T-helper 2 cell treated with Interferon-gamma antibody and Interleukin-4, amounts not matched to agents 100 ng/mL and 5 ng/mL, for 36 hours (primary cell): ENCODE data around the gene SASS6. TPM values are rescaled to one million over a fixed set of nuclear protein-coding genes. Genes with fewer than 3 reads are reported as not detected.

Experiments
- intact Hi-C: fragments of 100-400 bp; cut with micrococcal nuclease; formaldehyde crosslinking; loops from one replicate; pipeline ENCODE4 v1.15.1; 2023
- total RNA-seq: library from RNA; stranded (reverse); gene quantifications from 2 replicates; pipeline ENCODE4 v1.2.3, GENCODE V29; 2022

SASS6 gene
- 14.5 and 14.6 TPM in 2 replicates for total RNA-seq

- intact Hi-C loops: loop anchor here (1.0 to 10.0 kb wide), 10 partner anchors 95 to 763 kb away; partner anchors contain the start of genes DBT, RTCA and SLC30A7
Measured at GRCh38 chr1:100132566-100133477, at the start of gene SASS6, which contains the start of gene TRMT13. SASS6 (minus strand) TSS chr1:100132930; CDS start chr1:100132814, 116 bp downstream. TRMT13 (plus strand) TSS chr1:100133163; CDS start chr1:100133169, 6 bp downstream.

GRCh38 chr1:100178091-100178490 lies 45.4 kb upstream of the SASS6 start, which contains the start of gene LRRC39:
LRRC39 (minus strand) TSS chr1:100178256; CDS start chr1:100168516, 9,740 bp downstream.
- intact Hi-C loops: no loop called here

GRCh38 chr1:100177295-100178041 lies 44.7 kb upstream of the SASS6 start:
- intact Hi-C loops: no loop called here

GRCh38 chr1:100168051-100168450 lies 35.3 kb upstream of the SASS6 start:
- intact Hi-C loops: no loop called here

GRCh38 chr1:100164702-100165101 lies 32.0 kb upstream of the SASS6 start:
- intact Hi-C loops: no loop called here

- intact Hi-C loops: no loop called here
Measured at GRCh38 chr1:100164216-100164615, 31.5 kb upstream of the SASS6 start.

GRCh38 chr1:100162881-100163280 lies 30.2 kb upstream of the SASS6 start:
- intact Hi-C loops: no loop called here

- intact Hi-C loops: no loop called here
Measured at GRCh38 chr1:100152271-100152670, 19.5 kb upstream of the SASS6 start.

GRCh38 chr1:100151679-100152078 lies 18.9 kb upstream of the SASS6 start:
- intact Hi-C loops: no loop called here

- intact Hi-C loops: no loop called here
Measured at GRCh38 chr1:100147875-100148274, 15.1 kb upstream of the SASS6 start.

- intact Hi-C loops: no loop called here
Measured at GRCh38 chr1:100146958-100147357, 14.2 kb upstream of the SASS6 start.

- intact Hi-C loops: no loop called here
Measured at GRCh38 chr1:100145116-100145515, 12.4 kb upstream of the SASS6 start.

GRCh38 chr1:100142343-100142742 lies 9.6 kb upstream of the SASS6 start:
- intact Hi-C loops: no loop called here

GRCh38 chr1:100141192-100141591 lies 8.5 kb upstream of the SASS6 start:
- intact Hi-C loops: no loop called here

GRCh38 chr1:100137602-100138001 lies 4.9 kb upstream of the SASS6 start:
- intact Hi-C loops: loop anchor here (10.0 kb wide), 1 partner anchor 293 kb away; no protein-coding TSS in a partner anchor

- intact Hi-C loops: loop anchor here (5.0 to 10.0 kb wide), 2 partner anchors 290 to 307 kb away; no protein-coding TSS in a partner anchor
Measured at GRCh38 chr1:100134872-100135271, 2.1 kb upstream of the SASS6 start.

GRCh38 chr1:100131623-100132022 lies 1.1 kb downstream of the SASS6 start:
- intact Hi-C loops: loop anchor here (1.0 to 10.0 kb wide), 4 partner anchors 118 to 328 kb away; partner anchors contain the start of gene DBT

GRCh38 chr1:100130552-100131077 lies 2.1 kb downstream of the SASS6 start:
- intact Hi-C loops: loop anchor here (5.0 to 10.0 kb wide), 2 partner anchors 286 to 312 kb away; no protein-coding TSS in a partner anchor

GRCh38 chr1:100127226-100127625 lies 5.5 kb downstream of the SASS6 start:
- intact Hi-C loops: no loop called here

GRCh38 chr1:100122177-100122576 lies 10.6 kb downstream of the SASS6 start:
- intact Hi-C loops: no loop called here

- intact Hi-C loops: no loop called here
Measured at GRCh38 chr1:100115524-100115923, 17.2 kb downstream of the SASS6 start.
